Heart right ventricle (tissue), 16 donors: ENCODE data around the gene CBX2. TPM values are rescaled to one million over a fixed set of nuclear protein-coding genes. Genes with fewer than 3 reads are reported as not detected.

Source experiments
- ATAC-seq, 8 donors: fragments of 200-7000 bp; cut with Tn5 transposase; one replicate each; pipeline ENCODE4 v1.9.1; 2020; ENCODE audit warnings: mild to moderate bottlenecking in 8 of 8, moderate library complexity in 8 of 8, moderate number of reproducible peaks in 1 of 8
- DNase-seq, 2 donors: peaks; one replicate each; pipeline ENCODE4 v3.0.0-alpha.2; 2020
- H3K27ac ChIP-seq, 10 donors: fragments of 200-600 bp; sonication (generic) in 2 of 10; one replicate each; pipeline versions ENCODE4 v1.5.0 to v1.8.0; 2020 to 2022; ENCODE audit warnings: mild to moderate bottlenecking in 3 of 10
- H3K27me3 ChIP-seq, 7 donors: fragments of 200-600 bp; one replicate each; pipeline ENCODE4 v1.8.0; 2021 to 2022; ENCODE audit warnings: mild to moderate bottlenecking in 2 of 7
- H3K36me3 ChIP-seq, 9 donors: fragments of 200-600 bp; sonication (generic) in 1 of 9; one replicate each; pipeline versions ENCODE4 v1.5.0 to v1.8.0; 2020 to 2022; ENCODE audit warnings: mild to moderate bottlenecking in 2 of 9
- H3K4me1 ChIP-seq, 9 donors: fragments of 200-600 bp; sonication (generic) in 1 of 9; one replicate each; pipeline versions ENCODE4 v1.5.0 to v1.8.0; 2020 to 2022; ENCODE audit warnings: mild to moderate bottlenecking in 4 of 9
- H3K4me3 ChIP-seq, 10 donors: fragments of 200-600 bp; sonication (generic) in 2 of 10; one replicate each; pipeline versions ENCODE4 v1.5.0 to v1.8.0; 2020 to 2022; ENCODE audit warnings: mild to moderate bottlenecking in 7 of 10, moderate library complexity in 2 of 10
- H3K9me3 ChIP-seq, 11 donors: fragments of 200-600 bp in 10 of 11; sonication (generic) in 2 of 11; one replicate each; pipeline versions ENCODE4 v1.5.0 to v1.8.0; 2013 to 2022; ENCODE audit warnings: mild to moderate bottlenecking in 2 of 11, control low read depth in 1 of 11, moderate library complexity in 1 of 11
- CTCF ChIP-seq, 9 donors: fragments of 200-600 bp; sonication (generic) in 2 of 9; IDR thresholded peaks; one replicate each; pipeline versions ENCODE4 v1.5.0 to v1.8.0; 2021 to 2022; ENCODE audit warnings: antibody characterized with exemption in 9 of 9, mild to moderate bottlenecking in 5 of 9, moderate library complexity in 1 of 9
- WGBS, 2 donors: extraction: QIAGEN DNeasy Blood & Tissue Kit; methylation state at CpG; one replicate each; pipeline ENCODE4 v1.1.7; 2013; ENCODE audit warnings: inconsistent platforms in 1 of 2; 5-methylcytosine and 5-hydroxymethylcytosine counted together
- intact Hi-C, 10 donors: fragments of 100-400 bp; cut with DNase I; formaldehyde crosslinking; loops; one replicate each; pipeline versions ENCODE4 v1.11.1 to v1.14.2; 2022
- polyA plus RNA-seq, 2 donors: library from polyadenylated mRNA; stranded (reverse); fragments of 200-250 nt; gene quantifications; one replicate each; pipeline ENCODE4 v1.2.3, GENCODE V29; 2013
- total RNA-seq, 10 donors: library from RNA; stranded (reverse); fragmentation: NEBNext Ultra II Directional in 3 of 10; extraction: Animal tissue kit (Norgen Biotek cat#: 25700) in 3 of 10; gene quantifications; one replicate each; pipeline versions ENCODE4 v1.2.1 to v1.2.4, GENCODE V29; 2021 to 2023
- donor health status: Arrhythmogenic right ventricular cardiomyopathy.
- donor health status: ischemic (EF 13 %, LVEDD 7.1; RV severe dilation, severe dysfunction).
- donor health status: healthy with polysubstance abuse.
- donor health status: DM: no; HTN: yes; CAD: no.
- donor health status: DM: no; HTN: no; CAD: no.
- donor health status: ischemic (EF 25% LVEDD 6.9; RV normal size, moderate dysfunction).
- donor health status: ischemic (EF 25% LVEDD 5.7; RV mildly dilated, moderate dysfunction).
- donor health status: healthy.
- donor health status: DM: yes; HTN: yes; CAD: no.
- donor health status: Ischemic cardiomyopathy.
- donor health status: ischemic (EF 35%, LVEDD 5.7; RV mildly dilated, moderate dysfunction).
- donor health status: nonischemic (EF 11% LVEDD 7.7; RV severe dilation, severe dysfunction).
- donor health status: DM: yes; HTN: yes; CAD: no.
- donor health status: PGD.
- donor health status: ischemic (EF 29% LVEDD 5.4; RV normal size, mild dysfunction).
- donor health status: nonischemic (EF 23%, LVEDD 6.1; RV moderate dilation, normal function).

The CBX2 gene
- total and polyA plus RNA-seq, 12 donors: 1.5 to 7.1 (median 2.9) TPM

- TF ChIP-seq CTCF (IDR thresholded peaks at IDR 0.05): no peak
- ATAC-seq: peak in 1 of 8 donors; percentile 4
- Histone ChIP-seq H3K27ac (peak overlapping the region in 3 of 10 donors; percentile 85 to 87 (median 86)), H3K4me3 (no peak overlapping the region), H3K27me3 (no peaks in the 10 kb centered on the region), H3K36me3 (peaks cover 0 to 27% (median 21%) of the 10 kb centered on the region in 9 donors), H3K9me3 (no peaks in the 10 kb centered on the region), H3K4me1 (peaks cover 9 to 71% (median 36%) of the 10 kb centered on the region in 9 donors)
- no peak for DNase-seq
- intact Hi-C loops: loop anchor here in 2 of 10 donors (2.0 to 10.0 kb wide), 2 partner anchors 16 to 86 kb away; no protein-coding TSS in a partner anchor
- 91 to 95% methylated on average over 8 of the region's 8 CpGs for whole genome bisulfite sequencing, 2 donors
Measured at GRCh38 chr17:79830763-79831264, 52.9 kb downstream of the CBX2 start.

- Histone ChIP-seq H3K27ac (peak overlapping the region; percentile 56 to 87 (median 80)), H3K27me3 (no peaks in the 10 kb centered on the region), H3K36me3 (peaks cover 0 to 31% (median 21%) of the 10 kb centered on the region in 9 donors), H3K4me3 (peak overlapping the region; percentile 1 to 51 (median 45)), H3K4me1 (peaks cover 14 to 71% (median 43%) of the 10 kb centered on the region in 9 donors), H3K9me3 (no peaks in the 10 kb centered on the region)
- ATAC-seq (peak; percentile 48 to 77 (median 69)), DNase-seq (peak; percentile 73 to 75)
- 26 to 29% methylated on average over 33 of the region's 33 CpGs for WGBS, 2 donors
- TF ChIP-seq CTCF (IDR thresholded peaks at IDR 0.05): no peak
- intact Hi-C loops: loop anchor here in 2 of 10 donors (2.0 to 10.0 kb wide), 2 partner anchors 17 to 87 kb away; no protein-coding TSS in a partner anchor
Measured at GRCh38 chr17:79831265-79832217, 53.6 kb downstream of the CBX2 start.

GRCh38 chr17:79832218-79833109, 54.5 kb downstream of the CBX2 start:
- H3K36me3 ChIP-seq: peaks cover 0 to 34% (median 21%) of the 10 kb centered on the region in 9 donors
- H3K9me3 ChIP-seq: no peaks in the 10 kb centered on the region
- intact Hi-C loops: loop anchor here in 1 of 10 donors (10.0 kb wide), 1 partner anchor 88 kb away; no protein-coding TSS in a partner anchor
- WGBS, 2 donors: 14 to 17% methylated on average over 71 to 72 of the region's 72 CpGs
- peaks cover 20 to 75% (median 52%) of the 10 kb centered on the region in 9 donors for H3K4me1 ChIP-seq
- ATAC-seq (peak; percentile 11 to 49 (median 26)), DNase-seq (peak; percentile 24 to 43)
- no peaks in the 10 kb centered on the region for H3K27me3 ChIP-seq
- TF ChIP-seq CTCF (IDR thresholded peaks at IDR 0.05): peak in 1 of 9 donors; percentile 8
- H3K27ac ChIP-seq: peak overlapping the region; percentile 56 to 87 (median 80)
- H3K4me3 ChIP-seq: peak overlapping the region; percentile 1 to 51 (median 45)
